Activated CD4-positive, CD25-positive, alpha-beta regulatory T cell (primary cell): ENCODE results near the gene CCDC186.

Experiments
- DNase-seq, 4 experiments: peaks; one replicate each; lab custom pipeline; 2025; lab: John Stamatoyannopoulos, UW

The CCDC186 gene

DNA sequence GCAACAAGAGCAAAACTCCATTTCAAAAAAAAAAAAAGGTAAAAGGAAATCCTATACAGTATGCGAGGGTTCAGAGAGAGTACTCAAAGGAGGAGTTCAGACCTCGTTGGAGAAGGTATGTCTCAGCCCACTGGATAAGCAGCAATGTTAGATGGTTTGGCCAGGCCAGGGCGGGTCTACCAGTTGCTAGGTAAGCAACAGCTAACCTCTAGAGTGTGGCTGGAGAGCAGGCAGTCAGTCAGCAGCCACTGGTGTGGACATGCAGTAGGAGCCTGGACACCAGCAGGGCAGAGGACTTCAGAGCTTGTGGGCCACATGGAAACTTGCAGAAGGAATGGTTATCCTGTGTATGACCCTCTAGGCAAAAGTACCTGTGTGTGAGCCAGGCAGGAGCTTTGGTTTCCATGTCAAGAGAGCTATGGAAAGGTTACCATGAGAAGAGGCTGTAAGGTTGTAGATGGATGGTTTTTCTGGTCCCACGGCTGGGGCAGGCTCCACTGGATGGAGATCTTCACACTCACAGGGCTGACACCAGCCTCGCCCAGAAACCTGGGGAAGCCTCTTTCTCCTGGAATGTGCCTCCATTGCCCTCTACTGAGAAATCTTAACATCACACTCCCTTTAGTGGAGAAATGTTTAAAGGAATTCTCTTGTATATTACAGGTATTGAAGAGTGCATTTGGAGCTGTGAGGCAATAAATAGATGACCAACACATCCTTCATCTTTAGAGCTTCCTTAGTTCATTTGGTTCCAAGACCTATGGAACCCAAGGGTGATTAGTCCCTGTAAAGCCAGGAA lies 63.6 kb downstream of the CCDC186 start:
- no peak for DNase-seq

DNA sequence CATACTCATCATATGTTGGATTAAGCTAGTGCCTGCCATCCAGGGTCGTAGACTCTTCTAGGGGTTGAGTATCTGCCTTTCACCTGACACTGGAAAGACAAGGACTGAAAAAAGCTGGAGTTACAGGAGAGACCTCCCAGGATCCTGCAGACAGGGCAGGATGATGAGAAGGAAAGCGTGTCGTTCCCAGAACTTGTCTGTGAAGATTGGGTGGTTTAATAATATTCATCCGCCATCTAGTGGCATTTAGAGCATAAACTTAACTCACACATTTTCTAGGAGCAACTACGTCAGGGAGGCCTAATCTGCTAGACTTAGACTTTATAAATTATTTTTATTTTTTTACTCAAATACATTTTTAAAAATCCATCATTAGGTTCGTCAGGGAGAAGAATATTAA lies 70.7 kb downstream of the CCDC186 start:
- no peak for DNase-seq

DNA sequence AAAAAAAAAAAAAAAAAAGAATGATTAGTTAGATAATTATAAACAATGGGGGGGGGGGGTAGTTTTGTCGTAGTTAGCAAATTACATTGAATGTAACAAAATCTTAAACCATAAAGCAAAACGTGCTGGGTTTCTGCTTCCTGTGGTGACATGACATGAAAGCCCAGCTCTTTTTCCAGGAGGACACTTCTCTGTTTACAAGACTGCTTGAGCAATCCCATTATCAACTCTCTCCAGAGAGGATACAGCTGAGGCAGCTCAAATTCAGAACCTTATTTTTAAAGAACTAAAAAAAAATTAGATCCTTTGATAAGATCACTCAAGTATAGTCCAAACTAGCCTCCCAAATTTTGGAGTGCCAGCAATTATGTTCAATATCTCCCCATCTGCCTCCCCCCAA lies 71.7 kb downstream of the CCDC186 start:
- no peak for DNase-seq

DNA sequence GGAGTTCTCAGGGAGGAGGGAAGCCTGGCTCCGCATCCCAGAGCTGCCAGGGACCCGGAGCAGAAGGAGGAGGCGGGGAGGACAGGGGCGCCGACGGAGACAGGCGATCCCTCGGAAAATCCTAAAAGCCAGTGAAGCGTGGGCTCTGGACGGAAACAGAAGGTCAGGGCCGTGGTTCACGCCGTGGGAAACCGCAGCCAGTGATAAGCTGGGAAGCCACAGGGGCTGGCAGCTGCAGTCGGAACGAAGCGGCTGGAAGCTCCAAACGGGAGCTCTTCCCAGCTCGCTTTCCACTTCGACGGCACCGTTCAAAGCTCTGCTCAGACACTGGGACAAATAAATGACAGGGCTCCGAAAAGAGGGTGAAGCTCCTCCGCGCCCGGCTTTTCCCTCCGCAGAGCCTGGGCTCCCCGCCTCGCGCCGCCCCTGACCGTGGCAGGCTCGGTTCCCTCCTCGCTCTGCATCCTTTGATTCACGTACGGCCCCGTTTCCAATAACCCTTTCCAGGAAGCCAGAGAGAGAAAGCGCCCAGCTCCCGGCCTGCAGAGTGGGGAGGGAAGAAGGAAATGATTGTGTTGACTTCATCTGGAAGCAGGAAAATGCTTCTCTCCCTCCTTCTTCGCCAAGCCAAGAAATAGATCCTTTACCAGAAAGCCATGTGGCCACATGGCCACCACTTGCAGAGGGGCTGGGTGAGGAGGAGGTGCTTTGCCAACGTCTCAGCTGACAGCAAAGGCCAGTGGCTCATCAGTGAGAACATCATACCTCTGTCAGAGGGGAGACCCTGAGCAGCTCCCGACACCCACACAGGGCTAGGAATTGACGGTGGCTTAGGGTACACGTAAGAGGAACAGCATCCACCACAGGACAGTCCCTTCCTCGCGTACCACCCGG lies 72.9 kb downstream of the CCDC186 start:
- no peak for DNase-seq

DNA sequence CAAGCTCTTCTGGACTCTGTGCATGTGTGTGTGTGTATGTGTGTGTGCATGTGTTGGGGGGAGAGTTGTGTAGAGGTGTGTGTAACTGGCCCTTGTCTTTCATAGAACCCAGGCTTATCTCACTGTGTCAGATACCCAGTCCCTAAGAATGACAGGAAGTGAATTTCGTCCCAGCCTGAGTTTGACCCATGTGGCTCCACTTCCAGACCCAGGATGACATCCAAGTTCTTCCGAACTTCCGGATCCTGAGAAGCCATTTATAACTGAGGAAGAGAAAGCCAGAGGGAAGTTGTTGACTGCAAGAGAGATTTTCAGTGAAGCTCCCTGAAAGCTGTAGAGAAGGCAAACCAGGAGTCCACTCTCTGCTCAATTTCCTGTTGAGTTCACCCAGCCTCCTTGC lies 77.1 kb downstream of the CCDC186 start:
- DNase-seq = no peak

DNA sequence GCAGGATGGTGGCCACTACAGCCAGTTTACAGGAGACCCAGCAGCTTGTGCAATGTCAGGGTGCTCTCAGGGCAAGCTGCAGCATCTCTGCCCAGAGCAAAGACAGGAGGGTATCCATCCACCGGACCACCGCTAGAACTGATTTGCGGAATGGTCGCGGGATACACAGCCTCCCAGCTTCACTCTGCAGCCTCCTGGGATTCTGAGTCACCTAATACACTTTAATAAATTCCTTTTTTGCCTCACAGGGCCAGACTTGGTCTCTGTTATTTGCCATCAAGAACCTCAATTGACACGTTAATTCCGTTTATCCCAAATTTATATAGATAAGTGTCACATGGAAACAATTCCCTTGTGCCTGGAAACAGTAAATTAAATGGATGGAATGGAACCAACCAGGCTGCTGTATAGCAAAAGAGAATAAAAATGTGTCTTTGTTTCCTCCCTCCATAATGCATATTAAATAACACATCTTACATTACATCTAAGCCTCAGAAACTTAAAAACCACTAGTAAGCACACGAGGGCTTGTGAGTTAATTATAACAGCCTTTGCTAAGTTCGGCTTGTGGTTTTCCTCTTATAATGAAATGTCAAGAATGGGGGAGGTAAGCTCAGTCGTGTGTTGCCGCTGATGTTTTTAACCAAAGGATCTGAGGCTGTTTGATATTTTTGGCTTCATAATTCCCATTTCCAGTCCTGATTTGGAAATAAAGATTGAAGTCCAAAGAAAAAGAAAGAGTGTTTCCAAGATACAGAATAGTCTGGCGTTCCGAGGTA lies 78.3 kb downstream of the CCDC186 start:
- DNase-seq = no peak

DNA sequence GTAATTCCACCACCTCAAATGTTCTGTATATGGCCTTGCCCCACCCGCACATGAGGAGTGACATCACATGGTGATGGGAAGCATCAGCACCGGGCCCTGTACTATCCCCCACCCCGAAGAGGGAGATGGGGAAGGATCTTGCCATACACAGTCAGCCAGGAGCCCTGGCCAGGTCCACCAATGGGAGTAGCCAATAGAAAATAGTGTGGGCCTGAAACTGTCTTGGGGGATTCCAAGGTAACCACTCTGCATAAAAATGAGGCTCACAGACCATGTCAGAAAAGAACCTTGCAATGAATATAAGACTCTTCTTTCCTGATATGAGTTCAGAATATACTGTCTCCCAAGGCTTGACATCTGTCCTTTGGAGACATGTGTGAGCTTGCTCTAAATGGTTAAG lies 79.2 kb downstream of the CCDC186 start:
- no peak for DNase-seq

DNA sequence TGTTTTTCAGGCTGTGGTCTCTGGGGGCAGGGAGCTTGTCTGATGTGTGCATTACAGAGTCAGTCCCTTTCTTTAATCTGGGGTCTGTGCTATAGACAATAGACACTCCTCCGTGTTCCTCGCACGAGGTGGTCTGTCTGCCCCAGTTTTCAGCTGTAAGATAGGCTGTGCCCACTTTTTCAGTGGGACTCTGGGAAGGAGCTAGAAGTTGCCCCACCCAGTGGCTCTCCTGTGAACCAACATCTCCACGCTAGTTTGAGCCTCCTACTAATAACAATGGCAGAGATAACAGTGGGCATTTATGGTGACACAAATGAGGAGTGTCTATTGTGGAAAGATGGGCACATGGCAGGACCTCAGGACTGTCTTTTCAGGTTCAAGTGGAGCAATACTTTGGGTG lies 86.3 kb downstream of the CCDC186 start:
- DNase-seq = no peak

DNA sequence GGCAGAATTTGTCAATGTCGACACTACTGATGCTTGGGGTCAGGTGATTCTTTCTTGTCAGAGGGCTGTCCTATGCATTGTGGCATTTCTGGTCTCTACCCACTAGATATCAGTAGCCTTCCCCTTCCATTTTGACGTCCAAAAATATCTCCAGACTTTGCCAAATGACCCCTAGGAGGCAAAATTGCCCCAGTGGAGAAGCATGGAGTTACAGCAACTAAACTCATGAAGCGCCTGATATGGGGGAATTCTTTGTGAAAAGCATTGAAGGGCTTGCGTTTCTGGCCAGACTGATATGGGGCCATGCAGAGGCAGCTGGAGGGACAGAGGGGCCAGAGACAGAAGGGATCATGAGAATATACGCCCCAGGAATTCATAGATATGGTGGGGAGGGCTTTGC lies 86.7 kb downstream of the CCDC186 start:
- DNase-seq = no peak

DNA sequence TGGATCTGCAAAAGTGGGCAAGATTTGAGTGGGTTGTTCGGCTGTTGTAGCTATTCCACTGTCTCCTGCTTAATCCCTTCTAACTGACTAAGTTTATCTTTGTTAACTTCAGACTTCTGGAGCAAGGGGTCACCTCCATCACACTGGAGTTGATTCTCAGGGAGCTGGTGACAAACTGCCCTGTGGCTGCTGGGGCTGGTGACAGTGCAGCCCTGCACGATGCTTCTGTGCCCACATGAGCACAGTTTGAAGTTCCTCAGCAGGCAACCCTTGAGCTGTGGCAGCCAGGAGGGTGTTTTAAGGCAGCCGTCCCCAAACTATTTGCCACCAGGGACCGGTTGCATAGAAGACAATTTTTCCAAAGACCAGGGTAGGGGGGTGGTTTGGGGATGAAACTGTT lies 89.8 kb downstream of the CCDC186 start:
- DNase-seq = no peak

DNA sequence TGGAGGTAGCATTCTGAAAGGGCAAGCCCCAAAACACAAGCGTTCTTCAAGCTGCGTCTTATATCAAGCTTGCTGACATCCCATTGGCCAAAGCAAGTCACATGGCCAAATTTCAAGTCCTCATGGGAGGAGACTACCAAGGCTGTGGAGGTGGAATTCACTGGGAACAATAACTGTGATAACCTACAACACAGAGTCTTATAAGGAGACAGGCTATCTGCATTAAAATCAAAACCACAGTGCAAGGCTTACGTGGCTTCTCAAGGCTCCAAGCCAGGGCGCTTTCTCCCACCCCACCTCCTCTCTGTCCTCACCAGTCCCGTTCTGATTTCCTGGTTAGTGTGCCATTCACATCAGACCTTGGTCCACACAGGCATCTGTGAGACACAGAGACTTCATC lies 91.0 kb downstream of the CCDC186 start:
- DNase-seq = no peak

DNA sequence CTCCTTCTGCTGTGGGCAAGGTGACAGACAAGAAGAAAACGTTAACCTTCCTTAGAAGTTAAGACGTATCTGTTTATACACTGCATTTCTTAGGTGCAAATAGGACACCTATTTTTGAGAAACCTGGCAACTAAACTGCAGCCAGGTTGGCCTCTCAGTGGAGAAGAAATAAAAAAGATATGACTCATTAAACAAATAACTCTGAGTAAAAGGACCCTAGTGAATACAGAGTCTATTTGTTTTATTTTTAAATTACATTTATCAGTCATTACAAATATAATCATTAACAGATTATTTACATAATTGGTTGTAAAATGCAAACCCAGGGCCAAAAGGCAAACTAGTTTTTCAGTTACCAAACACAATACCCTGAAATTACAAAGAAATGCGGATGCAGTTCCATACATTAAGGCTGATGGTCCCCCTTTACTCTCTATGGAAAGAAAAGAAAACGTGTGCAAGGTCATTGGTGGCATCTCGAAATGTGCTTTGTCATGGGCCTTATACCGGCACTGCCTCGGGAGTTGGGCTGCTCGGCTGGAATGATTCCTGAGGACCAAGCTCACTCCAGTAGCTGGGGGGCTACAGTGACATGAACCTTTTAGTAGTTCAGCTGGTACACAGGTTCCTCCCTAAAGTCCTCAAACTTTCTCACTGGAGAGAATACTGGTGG lies 92.0 kb downstream of the CCDC186 start:
- no peak for DNase-seq

DNA sequence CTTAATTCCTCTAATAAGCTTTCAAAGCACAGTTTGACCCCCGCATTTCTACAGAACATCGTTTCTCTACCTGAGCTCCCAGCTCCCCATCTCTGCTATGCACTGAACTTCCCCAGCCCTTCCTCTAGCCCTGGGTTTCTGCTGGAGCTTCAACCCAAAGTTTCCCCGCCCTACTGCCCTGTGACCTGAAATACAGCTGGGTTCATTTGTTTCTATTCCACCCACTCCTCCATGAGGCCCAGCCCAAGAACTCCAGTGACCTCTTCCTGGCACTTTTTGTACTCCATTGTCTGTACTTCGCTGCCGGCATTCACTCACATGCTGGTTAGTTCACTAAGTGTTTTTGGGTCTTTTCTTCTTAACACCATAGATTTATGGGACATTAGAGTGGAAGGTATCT lies 94.6 kb downstream of the CCDC186 start:
- no peak for DNase-seq

DNA sequence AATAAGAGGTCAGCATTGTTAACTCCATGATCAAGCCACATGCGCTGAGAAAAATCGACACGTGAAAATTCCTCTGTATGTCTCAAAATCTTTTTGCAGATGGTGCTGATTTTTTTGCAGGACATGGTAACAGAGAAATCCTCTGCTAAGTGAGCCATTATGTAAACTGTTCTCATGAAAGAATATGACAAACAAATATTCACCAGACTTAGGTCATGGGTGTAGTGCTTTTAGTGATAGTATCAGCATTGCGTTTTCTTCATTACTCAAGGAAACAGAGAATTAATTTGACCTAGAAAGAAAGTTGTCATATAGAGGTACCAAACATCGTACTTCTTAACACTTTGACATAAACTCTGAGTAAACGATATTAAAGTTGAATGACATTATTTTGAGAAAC lies 95.7 kb downstream of the CCDC186 start:
- no peak for DNase-seq

DNA sequence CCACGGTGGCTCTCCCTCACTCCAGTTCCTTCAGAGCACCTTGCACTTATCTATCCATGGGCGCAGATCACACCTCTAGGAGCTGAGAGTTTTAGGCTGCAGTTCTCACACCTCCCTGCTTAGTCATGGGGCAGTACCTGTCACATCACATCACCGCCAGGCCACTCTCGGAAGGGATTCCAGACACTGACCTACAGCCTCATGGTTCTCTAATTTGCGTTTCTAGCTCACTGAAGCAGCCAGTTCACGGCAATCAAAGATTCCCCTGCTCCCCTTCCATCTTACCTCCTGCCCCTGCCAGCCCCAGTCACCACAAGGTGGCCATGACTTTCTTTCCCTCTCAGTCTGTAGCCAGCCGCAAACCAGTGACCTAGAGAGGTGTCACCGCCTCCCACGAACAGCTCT lies 96.2 kb downstream of the CCDC186 start:
- no peak for DNase-seq

DNA sequence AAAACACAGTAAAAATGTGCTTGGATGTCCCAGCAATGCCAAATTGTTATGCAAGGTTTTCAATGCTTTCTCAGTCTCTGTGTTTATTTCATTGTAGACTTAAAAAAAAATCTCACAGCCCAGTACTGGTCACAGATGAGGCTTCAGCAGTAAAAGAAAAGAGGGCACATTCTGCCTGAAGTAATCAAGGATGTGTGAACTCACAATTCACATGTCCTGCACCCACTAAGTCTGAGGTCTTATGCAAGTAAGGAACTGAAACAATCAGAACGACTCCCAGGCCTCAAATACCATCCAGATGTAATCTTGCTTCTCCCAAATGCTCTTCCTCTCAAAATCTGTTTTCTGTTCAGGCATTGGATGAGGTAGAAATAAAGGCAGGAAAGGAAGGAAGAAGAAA lies 96.7 kb downstream of the CCDC186 start:
- no peak for DNase-seq

DNA sequence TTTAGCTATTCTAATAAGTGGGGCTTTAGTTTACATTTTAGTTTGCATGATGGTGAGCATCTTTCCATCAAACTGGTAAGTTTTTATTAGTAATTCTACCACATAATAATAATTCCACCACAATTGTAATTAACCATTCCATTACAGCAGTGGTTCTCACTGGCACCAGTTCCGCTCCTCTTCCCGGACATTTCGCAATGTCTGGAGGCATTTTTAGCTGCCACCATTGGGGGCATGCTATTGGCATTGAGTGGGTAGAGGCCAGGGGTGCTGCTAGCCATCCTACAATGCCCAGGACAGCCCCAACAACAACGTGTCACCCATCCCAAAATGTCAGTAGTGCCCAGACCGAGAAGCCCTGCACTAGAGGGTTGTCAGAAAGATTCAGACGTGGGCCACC lies 98.9 kb downstream of the CCDC186 start:
- no peak for DNase-seq

DNA sequence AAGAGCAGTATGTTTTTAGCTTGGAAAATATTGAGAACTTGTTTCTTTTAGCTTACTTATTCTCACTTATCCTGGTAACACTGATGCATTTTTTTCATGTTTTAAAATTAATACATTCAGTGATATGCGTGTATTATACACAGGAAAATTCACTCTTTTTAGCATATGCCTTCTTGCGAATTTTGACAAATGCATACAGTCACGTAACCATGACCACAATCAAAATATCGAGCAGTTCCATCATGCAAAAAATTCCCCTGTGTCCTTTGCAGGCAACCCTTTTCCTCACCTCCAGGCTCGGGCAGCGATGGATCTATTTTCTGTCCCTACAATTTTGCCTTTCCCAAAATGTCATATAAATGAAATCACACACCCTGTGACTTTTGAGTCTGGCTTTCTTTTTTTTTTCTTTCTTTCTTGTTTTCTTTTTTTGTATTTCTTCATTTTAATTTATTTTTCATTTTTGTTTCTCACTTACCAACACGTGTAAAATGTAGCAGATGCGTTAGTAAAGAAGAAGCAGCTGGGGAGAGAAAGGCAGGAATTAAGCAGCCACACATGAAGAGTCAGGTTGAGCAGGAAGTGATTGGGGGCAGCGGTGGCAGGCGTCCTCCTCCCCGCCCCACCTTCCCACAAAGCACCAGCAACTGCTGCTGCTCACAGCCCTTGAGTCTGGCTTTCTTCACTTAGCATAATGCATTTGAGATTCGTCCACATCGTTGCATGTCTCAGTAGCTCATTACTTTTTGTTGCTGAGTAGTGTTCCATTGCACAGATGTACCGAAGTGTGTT lies 100.4 kb downstream of the CCDC186 start:
- no peak for DNase-seq

DNA sequence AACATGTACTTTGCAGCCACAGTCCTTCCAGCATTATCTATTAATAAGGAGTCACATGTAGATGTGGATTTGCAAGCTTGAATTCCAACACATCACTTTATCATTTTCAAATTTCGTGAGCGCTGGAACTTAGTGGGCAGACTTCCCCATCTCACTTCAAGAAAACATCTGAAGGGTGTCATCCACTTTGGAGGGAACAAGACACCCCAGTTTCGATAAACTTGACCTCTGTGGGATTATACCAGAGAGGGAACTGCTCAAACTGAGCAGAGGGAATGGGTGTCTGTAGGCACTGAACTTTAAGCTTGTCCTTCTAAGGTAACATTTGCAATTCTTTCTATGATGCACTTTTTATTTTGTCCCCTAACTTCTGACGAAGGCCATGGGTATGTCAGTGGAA lies 102.8 kb downstream of the CCDC186 start:
- no peak for DNase-seq
